Measurements from ENCODE around the gene LACTB. TPM values are rescaled to one million over a fixed set of nuclear protein-coding genes. Genes with fewer than 3 reads are reported as not detected.

Gene LACTB
- total and polyA plus RNA-seq, 2 of the 13 experiments (the other 11 are each of a cell fraction or from before 2014, with no cell fraction given) = 14.8 to 23.0 TPM

GRCh38 chr15:63166219-63166618 is 44.6 kb downstream of the LACTB start:
- CTCF ChIA-PET (ENCODE audit: low intra/inter-chr PET ratio, low total read pairs) = no interaction called here
- 76% methylated on average over 2 of the region's 2 CpGs for WGBS (ENCODE audit: low lambda C conversion rate)

More at GRCh38 chr15:63166219-63166618, 44.6 kb downstream of the LACTB start:
- ATAC-seq (no peak), DNase-seq (ENCODE audit: low spot score) (no peak), FAIRE-seq (no peak)
- TF ChIP-seq ERF (CRISPR knock-in tag; IDR thresholded peaks at IDR 0.05) (no peak), STAG1 (CRISPR knock-in tag; IDR thresholded peaks at IDR 0.05) (0 out of 2 replicates have a peak, but pooled peaks have one; percentile 2), SP1 (IDR thresholded peaks at IDR 0.05) (no peak), SP1 (CRISPR knock-in tag; IDR thresholded peaks at IDR 0.05) (no peak), ZBED4 (CRISPR knock-in tag; IDR thresholded peaks at IDR 0.05; ENCODE audit: borderline replicate concordance) (no peak), ZNF574 (CRISPR knock-in tag; IDR thresholded peaks at IDR 0.05) (no peak), MXD4 (CRISPR knock-in tag; IDR thresholded peaks at IDR 0.05) (no peak)
- in situ Hi-C loops (cut with HindIII; ENCODE audit: extremely low pct_ligation_motif_present, low pct_unique_long_range_greater_than_20kb) (loop anchor here (25.0 kb wide), 1 partner anchor 246 kb away; no protein-coding TSS in a partner anchor), intact Hi-C loops (cut with micrococcal nuclease; ENCODE audit: unreplicated experiment) (no loop called here)
- H3K4me1 ChIP-seq (ENCODE audit: insufficient read depth, low read length) = peaks cover 14% of the 10 kb centered on the region
- no peak overlapping the region for H3K27ac ChIP-seq (ENCODE audit: extremely low read length, insufficient read depth, low read length)
- H2AFZ ChIP-seq (ENCODE audit: low read length) = no peak overlapping the region
- H3K9me3 ChIP-seq (ENCODE audit: low read length) = no peaks in the 10 kb centered on the region
- peaks cover 0 to 6% of the 10 kb centered on the region in 2 experiments; a peak in 1 of 5 replicates for H3K27me3 ChIP-seq (ENCODE audit: control insufficient read depth in 1 of 2, insufficient read depth in 2 of 2, low read length in 2 of 2)
- H3K9ac ChIP-seq (ENCODE audit: insufficient read depth, low read depth, low read length) = no peak overlapping the region
- H3K4me3 ChIP-seq (replicated peaks in 1 of 3; ENCODE audit: insufficient read depth in 1 of 3, low read depth in 2 of 3, low read length in 3 of 3) = no peak overlapping the region
- no peaks in the 10 kb centered on the region for H3K79me2 ChIP-seq (ENCODE audit: insufficient read depth, low read length)
- no peaks in the 10 kb centered on the region for H4K20me1 ChIP-seq (ENCODE audit: insufficient read depth, low read length)
- no peaks in the 10 kb centered on the region for H3K36me3 ChIP-seq (replicated peaks in 1 of 2; ENCODE audit: control insufficient read depth in 1 of 2, insufficient read depth in 2 of 2, low read length in 2 of 2)
- no TSS peak for BruUV-seq (replicated peaks)
- H3K4me2 ChIP-seq (ENCODE audit: low read depth, low read length) = no peak overlapping the region
- POLR2A ChIA-PET = interaction anchor here (1.2 kb wide), 1 partner anchor 9 kb away, joined by 5 read pairs; the partner anchor contains the start of gene RPS27L

All from HepG2 (cell line).